ENCODE results near the gene PITX1.

PITX1 gene

GRCh38 chr5:135016861-135017290 is 17.2 kb downstream of the PITX1 start:
- no peak for TF ChIP-seq CTCF (conservative IDR thresholded peaks at IDR 0.05)
- H3K27ac ChIP-seq = no peak overlapping the region

- no peak overlapping the region for H3K27ac ChIP-seq
- no peak for TF ChIP-seq CTCF (conservative IDR thresholded peaks at IDR 0.05)
Observed at GRCh38 chr5:135015942-135016341, 18.1 kb downstream of the PITX1 start.

DNA sequence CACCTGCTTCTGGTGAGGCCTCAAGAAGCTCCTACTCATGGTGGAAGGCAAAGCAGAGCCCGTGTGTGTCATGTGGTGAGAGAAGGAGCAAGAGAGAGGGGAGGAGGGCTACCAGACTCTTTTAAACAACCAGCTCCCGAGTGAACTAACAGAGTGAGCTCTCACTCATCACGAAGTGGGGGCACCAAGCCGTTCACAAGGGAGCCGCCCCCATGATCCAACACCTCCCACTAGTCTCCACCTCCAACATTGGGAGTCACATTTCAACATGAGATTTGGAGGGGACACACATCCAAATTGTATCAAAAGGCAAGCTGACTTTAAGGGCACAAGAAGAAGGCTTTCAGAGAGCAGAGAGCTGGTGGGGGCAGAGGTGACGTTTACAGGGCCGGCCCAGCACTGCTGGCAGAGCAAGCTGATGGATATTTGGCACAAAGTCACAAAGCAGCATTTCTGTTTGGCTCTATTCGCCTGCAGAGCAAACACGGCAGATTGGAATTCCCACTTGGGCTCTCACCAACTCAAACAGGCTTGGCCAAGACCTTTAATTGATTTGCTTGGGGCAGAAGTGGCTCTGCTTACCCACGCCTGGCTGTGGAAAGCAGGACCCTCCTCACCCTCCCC is 20.0 kb downstream of the PITX1 start:
- peak overlapping the region; percentile 75 for H3K27ac ChIP-seq
- TF ChIP-seq CTCF (conservative IDR thresholded peaks at IDR 0.05) = no peak

GRCh38 chr5:135013445-135013844 is 20.6 kb downstream of the PITX1 start:
- no peak for TF ChIP-seq CTCF (conservative IDR thresholded peaks at IDR 0.05)
- H3K27ac ChIP-seq = peak overlapping the region; percentile 75

DNA sequence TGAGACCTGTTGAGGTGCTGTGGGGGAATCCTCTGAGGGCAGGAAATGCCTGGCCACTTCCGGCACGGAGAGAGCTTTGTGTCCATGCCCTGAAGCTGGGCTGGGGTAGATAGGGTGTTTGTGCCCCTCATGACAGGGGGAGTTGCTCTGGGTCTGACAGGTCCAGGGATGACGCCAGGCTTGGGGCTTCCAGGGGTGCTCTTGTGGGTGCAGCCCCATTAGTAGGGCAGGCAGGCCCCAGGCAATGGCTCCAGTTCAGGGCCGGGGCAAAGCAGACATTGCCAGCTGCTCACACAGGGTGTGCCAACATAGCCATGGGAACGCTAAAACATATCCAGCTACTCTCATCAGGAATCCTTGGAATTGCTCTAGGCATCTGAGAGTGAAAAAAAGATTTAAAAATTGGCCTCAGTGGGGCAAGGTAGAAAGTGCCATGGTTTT is 21.1 kb downstream of the PITX1 start:
- no peak for TF ChIP-seq CTCF (conservative IDR thresholded peaks at IDR 0.05)
- peak overlapping the region; percentile 75; the same call in 1 of the 2 replicates for H3K27ac ChIP-seq

DNA sequence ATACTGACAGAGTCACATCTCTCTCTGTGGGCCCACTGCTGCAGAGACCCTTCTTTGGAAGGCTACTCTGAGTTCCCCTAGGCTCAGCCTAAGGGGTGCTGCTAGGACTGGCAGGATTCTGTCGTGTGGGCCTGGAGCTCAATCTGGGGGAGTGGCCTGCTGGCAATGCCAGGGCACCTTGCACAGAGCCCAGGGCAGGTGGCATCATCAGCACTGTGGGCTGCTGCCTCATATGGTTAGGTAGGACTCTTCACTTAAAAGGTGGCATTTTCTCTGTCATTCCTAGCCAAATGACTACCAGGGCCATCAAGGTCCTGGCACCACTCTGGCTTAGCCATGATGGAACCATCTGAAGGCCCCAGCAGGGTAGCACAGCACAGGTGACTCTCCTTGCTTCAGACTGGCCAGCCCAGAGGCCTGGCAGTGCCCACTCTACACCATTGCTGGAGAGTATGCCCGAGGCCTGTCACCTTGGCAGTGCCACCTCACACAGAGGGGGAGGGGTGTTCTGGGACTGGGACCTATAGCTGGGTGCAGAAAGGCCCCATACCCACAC is 21.9 kb downstream of the PITX1 start:
- no peak overlapping the region for H3K27ac ChIP-seq
- no peak for TF ChIP-seq CTCF (conservative IDR thresholded peaks at IDR 0.05)

DNA sequence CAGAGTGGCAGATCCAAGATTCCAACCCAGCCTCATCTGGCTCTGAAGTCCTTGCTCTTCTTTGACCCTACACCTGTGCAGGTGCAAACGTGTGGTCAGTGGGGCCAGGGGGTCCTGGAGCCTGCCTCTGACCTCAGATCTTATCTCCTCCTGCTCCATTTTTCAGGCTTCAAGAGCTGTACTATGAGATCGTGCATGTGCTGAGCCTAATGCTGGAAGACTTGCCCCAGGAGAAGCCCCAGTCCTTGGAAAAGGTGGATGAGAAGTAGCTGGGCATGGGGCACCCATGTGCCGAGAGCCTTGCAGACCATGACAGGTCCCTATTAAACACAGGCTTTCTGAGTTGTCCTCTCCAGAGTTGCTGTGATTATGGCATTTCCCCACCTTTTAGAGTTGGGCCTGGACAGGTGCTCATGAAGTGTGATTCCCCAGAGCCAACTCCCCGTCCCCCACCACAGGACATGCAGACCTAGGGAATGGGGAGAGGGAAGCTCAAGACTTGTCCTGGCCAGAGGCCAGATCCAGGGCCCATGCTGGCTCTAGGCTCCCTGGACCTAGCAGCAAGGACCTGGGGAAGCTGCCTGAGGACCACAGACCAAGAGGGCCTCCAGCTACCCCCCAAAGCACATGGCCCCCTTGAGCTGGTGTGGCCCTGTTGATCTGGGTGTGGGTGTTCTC is 22.5 kb downstream of the PITX1 start:
- TF ChIP-seq CTCF (conservative IDR thresholded peaks at IDR 0.05) = no peak
- H3K27ac ChIP-seq = no peak overlapping the region

All from VCaP (cell line).